NCI-H446 (cell line): ENCODE measurements around the gene ITGB2.

ENCODE experiments used
- DNase-seq, 2 experiments: peaks; one replicate each; lab custom pipeline; 2025; lab: John Stamatoyannopoulos, UW

The ITGB2 gene

DNA sequence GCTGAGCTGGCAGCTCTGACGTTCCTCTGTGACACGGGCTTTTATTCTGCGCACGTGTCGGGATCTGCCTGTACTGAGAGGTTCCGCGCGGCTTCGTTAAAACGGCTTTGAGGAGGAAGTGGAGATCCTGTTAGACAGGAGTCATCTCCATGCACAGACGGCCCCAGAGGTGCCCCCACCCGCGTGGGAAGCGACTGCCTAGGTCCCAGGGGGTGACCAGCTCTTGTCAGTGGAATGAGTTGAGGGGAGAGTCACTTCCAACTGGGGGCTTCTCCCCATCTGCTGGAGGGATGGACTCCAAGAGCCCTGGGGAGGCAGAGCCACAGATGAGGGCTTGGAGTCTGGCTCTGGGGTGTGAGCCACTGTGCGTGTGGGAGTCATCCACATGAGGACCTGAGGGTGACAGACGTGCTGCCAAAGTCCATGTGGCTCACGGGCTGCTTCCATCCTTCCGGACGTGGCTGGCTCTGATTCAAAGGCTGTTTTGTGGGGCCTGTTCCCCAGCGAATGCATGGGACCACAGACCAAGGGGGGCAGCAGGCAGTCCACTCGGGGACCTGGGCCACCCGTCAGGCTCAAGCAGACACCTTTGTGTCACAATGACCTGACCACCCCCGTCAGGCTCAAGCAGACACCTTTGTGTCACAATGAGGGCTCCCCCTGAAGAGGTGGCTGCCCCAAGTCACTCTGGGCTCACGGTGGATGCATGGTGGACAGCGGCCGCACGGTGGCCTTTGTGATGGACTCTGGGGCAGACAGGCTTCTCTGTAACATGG is 74.0 kb downstream of the ITGB2 start:
- DNase-seq: no peak

DNA sequence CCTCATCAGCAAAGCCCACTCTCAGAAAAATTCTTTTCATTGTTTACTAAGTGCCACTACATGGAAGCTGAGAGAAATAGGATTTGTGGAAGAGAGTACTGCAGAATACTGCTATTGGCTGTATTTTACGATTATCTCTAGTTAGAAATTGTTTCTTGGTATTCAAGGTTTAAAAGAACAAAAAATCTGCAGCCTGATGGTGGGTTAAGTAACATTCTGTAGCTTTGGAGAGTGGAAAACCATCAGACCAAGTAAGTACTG is 74.5 kb downstream of the ITGB2 start:
- no peak for DNase-seq

GRCh38 chr21:44845418-44846223 is 75.1 kb downstream of the ITGB2 start:
- no peak for DNase-seq

DNA sequence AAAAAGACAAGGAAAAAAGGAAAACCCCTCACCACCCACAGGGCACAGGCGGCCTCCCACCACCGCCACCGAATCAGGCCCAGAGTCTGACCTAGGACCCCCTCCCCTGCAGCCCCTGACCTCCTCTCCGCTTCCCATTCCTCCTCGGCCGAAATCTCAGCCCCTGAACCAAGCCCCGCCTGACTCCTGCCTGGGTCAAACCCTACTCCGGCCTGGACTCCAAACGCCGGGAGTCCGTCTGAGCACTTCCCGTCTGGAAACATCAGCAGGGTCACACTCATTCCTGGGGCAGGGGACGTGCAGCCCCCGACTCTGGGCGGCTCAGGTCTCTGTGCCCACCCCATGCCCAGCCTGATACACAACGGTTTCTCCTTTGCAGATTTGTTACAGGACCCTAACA is 76.4 kb downstream of the ITGB2 start:
- no peak for DNase-seq

DNA sequence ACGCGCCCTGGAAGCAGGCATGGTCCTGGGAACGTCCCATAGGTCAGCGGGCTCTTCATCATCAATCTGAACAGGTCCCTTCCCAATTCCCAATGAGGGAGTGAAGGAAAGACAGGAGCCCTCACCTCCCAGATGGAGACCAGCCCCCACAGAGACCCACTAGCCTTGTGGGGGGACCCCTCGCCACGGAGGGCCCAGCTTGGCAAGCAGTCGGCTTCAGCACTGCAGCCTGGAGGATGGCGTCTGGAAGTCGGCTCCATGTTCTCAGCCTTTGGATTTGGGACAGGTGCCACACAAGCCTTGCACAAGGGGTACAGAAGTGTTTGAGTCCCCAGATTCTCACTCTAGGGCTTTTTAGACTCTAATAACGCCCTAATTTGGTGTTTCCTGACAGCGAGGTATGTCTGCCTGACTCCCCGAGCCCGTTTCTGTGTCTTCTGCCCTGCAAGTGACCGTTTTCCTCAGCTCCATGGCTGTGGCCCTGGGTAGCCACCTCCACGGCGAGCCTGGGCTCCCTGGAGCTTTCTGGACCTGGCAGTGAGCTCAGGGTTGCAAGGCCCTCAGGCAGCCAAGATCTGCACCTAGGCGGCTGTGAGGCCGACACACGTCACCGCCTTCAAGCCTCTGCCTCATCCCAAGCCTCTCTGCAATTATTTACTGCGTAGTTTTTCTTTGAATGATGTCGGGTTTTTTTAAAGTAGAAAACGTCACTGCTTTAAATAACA is 77.8 kb downstream of the ITGB2 start:
- no peak for DNase-seq

- no peak for DNase-seq
These were observed 78.6 kb downstream of the ITGB2 start for GRCh38 chr21:44842087-44842486.

GRCh38 chr21:44840771-44841170 is 79.9 kb downstream of the ITGB2 start:
- DNase-seq: no peak

DNA sequence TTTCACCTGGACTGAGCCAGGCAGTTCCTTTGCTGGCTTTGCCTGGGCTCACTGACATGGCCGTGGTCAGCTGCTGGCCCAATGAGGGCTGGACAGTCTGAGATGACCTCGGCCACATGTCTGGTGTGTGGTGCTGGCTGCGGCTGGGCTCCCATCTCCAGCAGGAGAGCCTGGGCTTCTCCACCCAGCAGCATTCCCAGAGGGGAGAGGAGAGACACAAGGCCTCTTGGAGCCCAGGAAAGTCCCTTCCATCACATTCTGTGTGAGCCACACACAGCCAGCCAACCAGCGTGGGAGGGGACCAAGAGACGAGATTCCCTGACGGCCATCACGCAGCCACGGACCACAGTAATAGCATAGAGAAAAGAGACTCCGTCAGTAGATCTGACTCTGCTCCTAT is 81.7 kb downstream of the ITGB2 start:
- no peak for DNase-seq

- DNase-seq: no peak
These were observed 82.4 kb downstream of the ITGB2 start for GRCh38 chr21:44838039-44838895.

DNA sequence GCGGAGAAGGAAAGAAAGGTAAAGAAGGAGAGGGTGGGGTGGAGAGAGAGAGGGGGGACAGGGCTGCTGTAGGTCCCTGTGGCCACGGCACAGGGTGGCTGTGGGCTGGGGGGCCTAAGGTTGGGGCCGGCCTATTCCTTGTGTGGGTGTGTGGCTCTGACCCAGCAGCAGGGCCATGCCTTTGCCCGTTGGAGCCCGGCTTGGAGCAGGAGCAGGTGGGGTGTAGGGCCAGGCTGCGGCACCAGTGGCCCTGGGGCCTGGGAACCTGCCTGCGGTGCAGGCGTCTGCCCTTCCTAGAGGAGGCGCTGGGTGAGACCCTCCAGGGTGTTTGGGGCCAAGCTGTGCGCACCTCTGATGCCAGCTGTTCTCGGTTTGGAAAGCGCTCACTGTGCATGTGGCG is 83.2 kb downstream of the ITGB2 start:
- DNase-seq: no peak

DNA sequence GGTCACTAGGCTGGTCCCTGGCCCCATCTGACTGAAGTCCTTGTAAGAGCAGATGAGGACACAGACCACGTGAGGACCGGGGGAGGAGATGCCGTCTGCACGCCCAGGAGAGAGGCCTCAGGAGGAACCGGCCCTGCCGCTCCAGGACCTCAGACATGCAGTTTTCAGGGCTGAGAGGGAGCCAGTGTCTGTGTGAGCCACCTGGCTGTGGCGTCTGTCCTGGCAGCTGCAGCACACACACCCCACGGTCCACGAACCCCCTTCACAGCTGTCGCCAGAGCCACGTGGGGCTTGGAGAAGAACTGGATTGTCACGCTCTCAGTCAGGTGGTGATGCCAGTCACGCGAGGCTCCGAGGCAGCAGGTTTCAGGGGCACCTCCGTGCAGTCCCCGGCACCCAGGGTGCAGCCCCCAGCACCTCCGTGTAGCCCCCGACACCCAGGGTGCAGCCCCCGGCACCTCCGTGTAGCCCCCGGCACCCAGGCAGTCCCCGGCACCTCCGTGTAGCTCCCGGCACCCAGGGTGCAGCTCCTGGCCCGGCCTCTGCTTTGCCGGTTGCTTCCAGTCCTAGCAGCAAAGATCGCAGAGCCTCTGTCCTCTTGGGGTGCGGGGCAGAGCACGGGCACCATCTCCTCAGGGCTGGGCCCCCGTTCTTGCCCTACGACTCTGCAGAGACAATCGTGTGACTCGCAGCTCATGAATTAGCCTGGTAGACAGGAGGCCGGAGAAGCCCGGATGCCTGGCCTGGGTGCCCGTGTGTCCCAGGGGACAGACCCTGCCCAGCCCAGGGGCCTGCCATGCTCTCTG is 83.8 kb downstream of the ITGB2 start:
- no peak for DNase-seq

- DNase-seq: no peak
These were observed 84.4 kb downstream of the ITGB2 start for GRCh38 chr21:44836349-44836665.
